ENCODE data around the gene STK24.

Gene STK24

GRCh38 chr13:98556968-98557631 lies 19.8 kb downstream of the STK24 start:
- peak in 1 of 2 donors; percentile 28 for DNase-seq (ENCODE audit: low read depth in 2 of 2)

- no peak for DNase-seq (ENCODE audit: low read depth in 2 of 2)
Observed at GRCh38 chr13:98556142-98556816, 20.6 kb downstream of the STK24 start.

- DNase-seq (ENCODE audit: low read depth in 2 of 2): no peak
Observed at GRCh38 chr13:98549728-98550317, 27.1 kb downstream of the STK24 start.

- no peak for DNase-seq (ENCODE audit: low read depth in 2 of 2)
Observed at GRCh38 chr13:98549006-98549727, 27.7 kb downstream of the STK24 start.

GRCh38 chr13:98548230-98548629 lies 28.7 kb downstream of the STK24 start:
- DNase-seq (ENCODE audit: low read depth in 2 of 2): no peak

- no peak for DNase-seq (ENCODE audit: low read depth in 2 of 2)
Observed at GRCh38 chr13:98547455-98547854, 29.5 kb downstream of the STK24 start.

- DNase-seq (ENCODE audit: low read depth in 2 of 2): no peak
Observed at GRCh38 chr13:98546402-98546801, 30.5 kb downstream of the STK24 start.

- DNase-seq (ENCODE audit: low read depth in 2 of 2): no peak
Observed at GRCh38 chr13:98544104-98544710, 32.7 kb downstream of the STK24 start.

GRCh38 chr13:98543378-98544103 lies 33.4 kb downstream of the STK24 start:
- no peak for DNase-seq (ENCODE audit: low read depth in 2 of 2)

- DNase-seq (ENCODE audit: low read depth in 2 of 2): no peak
Observed at GRCh38 chr13:98542568-98543377, 34.1 kb downstream of the STK24 start.

GRCh38 chr13:98541701-98542203 lies 35.2 kb downstream of the STK24 start:
- DNase-seq (ENCODE audit: low read depth in 2 of 2): no peak

GRCh38 chr13:98541191-98541590 lies 35.7 kb downstream of the STK24 start:
- DNase-seq (ENCODE audit: low read depth in 2 of 2): no peak

- no peak for DNase-seq (ENCODE audit: low read depth in 2 of 2)
Observed at GRCh38 chr13:98540476-98540875, 36.4 kb downstream of the STK24 start.

- DNase-seq (ENCODE audit: low read depth in 2 of 2): no peak
Observed at GRCh38 chr13:98539666-98540065, 37.2 kb downstream of the STK24 start.

GRCh38 chr13:98538876-98539275 lies 38.0 kb downstream of the STK24 start:
- no peak for DNase-seq (ENCODE audit: low read depth in 2 of 2)

GRCh38 chr13:98537740-98538139 lies 39.2 kb downstream of the STK24 start:
- no peak for DNase-seq (ENCODE audit: low read depth in 2 of 2)

GRCh38 chr13:98537306-98537705 lies 39.6 kb downstream of the STK24 start:
- no peak for DNase-seq (ENCODE audit: low read depth in 2 of 2)

GRCh38 chr13:98536729-98537128 lies 40.2 kb downstream of the STK24 start:
- DNase-seq (ENCODE audit: low read depth in 2 of 2): no peak

GRCh38 chr13:98535501-98536354 lies 41.2 kb downstream of the STK24 start:
- no peak for DNase-seq (ENCODE audit: low read depth in 2 of 2)
